HG03095 (cell line): ENCODE results near the gene ST7L.

Experiments used
- ATAC-seq: cut with Tn5 transposase; IDR thresholded peaks from one replicate; pipeline ENCODE4 v1.9.1; 2021; ENCODE audit warnings: moderate library complexity; ENCODE audit not compliant: unreplicated experiment

Gene ST7L

GRCh38 chr1:112618114-112618720 lies 724 bp downstream of the ST7L start:
- ATAC-seq, result no peak

GRCh38 chr1:112614460-112615065 lies 4.4 kb downstream of the ST7L start:
- ATAC-seq, result no peak

- no peak for ATAC-seq
Observed at GRCh38 chr1:112605633-112606327, 13.2 kb downstream of the ST7L start.

GRCh38 chr1:112603541-112603940 lies 15.4 kb downstream of the ST7L start:
- ATAC-seq, result no peak

- no peak for ATAC-seq
Observed at GRCh38 chr1:112603012-112603411, 15.9 kb downstream of the ST7L start.

- ATAC-seq, result no peak
Observed at GRCh38 chr1:112599477-112599876, 19.5 kb downstream of the ST7L start.

- ATAC-seq, result no peak
Observed at GRCh38 chr1:112594208-112594876, 24.6 kb downstream of the ST7L start.

GRCh38 chr1:112589766-112590165 lies 29.2 kb downstream of the ST7L start:
- ATAC-seq, result no peak

- ATAC-seq, result no peak
Observed at GRCh38 chr1:112583366-112583765, 35.6 kb downstream of the ST7L start.

GRCh38 chr1:112581586-112582192 lies 37.3 kb downstream of the ST7L start:
- no peak for ATAC-seq

GRCh38 chr1:112579801-112580510 lies 39.0 kb downstream of the ST7L start:
- ATAC-seq, result no peak

- no peak for ATAC-seq
Observed at GRCh38 chr1:112576240-112576639, 42.7 kb downstream of the ST7L start.

- ATAC-seq, result no peak
Observed at GRCh38 chr1:112575154-112575804, 43.7 kb downstream of the ST7L start.

GRCh38 chr1:112565800-112566199 lies 53.1 kb downstream of the ST7L start:
- no peak for ATAC-seq

- ATAC-seq, result no peak
Observed at GRCh38 chr1:112564081-112564480, 54.9 kb downstream of the ST7L start.

- ATAC-seq, result no peak
Observed at GRCh38 chr1:112563341-112563740, 55.6 kb downstream of the ST7L start.

- ATAC-seq, result no peak
Observed at GRCh38 chr1:112558634-112559033, 60.3 kb downstream of the ST7L start.

GRCh38 chr1:112557385-112557784 lies 61.6 kb downstream of the ST7L start:
- ATAC-seq, result no peak

GRCh38 chr1:112554411-112554810 lies 64.5 kb downstream of the ST7L start:
- ATAC-seq, result no peak

GRCh38 chr1:112549590-112549989 lies 69.4 kb downstream of the ST7L start:
- ATAC-seq, result no peak
